HG02870 (cell line): ENCODE measurements around the gene LRRC37B.
A peak's percentile ranks its signal among the peaks of the same experiment; 100 is the strongest.
"Not testable (repeated sequence)": the region's sequence is repeated elsewhere in the genome, so short reads cannot be mapped to it uniquely, and the experiment has no call there.

ENCODE experiments used
- ATAC-seq: cut with Tn5 transposase; IDR thresholded peaks from one replicate; pipeline ENCODE4 v1.9.1; 2021; ENCODE audit warnings: mild to moderate bottlenecking, moderate library complexity; ENCODE audit not compliant: unreplicated experiment

The LRRC37B gene

DNA sequence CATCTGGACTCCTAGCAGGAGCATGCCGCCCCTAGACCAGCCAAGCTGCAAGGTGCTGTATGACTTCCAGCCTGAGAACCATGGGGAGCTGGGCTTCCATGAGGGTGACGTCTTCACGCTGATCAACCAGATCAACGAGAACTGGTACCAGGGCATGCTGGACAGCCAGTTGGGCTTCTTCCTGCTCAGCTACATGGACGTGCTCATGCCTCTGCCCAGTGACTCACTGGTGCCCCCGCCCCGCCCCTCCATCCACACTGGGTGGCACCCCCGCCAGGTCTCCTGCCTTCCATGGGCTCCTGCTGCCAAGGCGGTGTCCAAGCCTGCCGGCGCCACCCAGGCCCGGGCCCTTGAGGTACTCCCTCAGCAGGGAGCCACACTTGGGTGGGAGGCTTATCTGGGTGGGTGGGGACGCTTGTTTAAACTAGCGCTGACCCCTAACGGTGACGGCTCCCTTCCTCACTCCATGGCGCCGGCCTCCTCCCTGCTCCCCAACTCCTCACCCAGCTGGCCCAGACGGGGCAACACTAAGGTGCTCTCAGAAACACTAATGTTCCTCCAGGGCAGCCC lies 34.2 kb downstream of the LRRC37B start:
- ATAC-seq, result not testable (repeated sequence)

DNA sequence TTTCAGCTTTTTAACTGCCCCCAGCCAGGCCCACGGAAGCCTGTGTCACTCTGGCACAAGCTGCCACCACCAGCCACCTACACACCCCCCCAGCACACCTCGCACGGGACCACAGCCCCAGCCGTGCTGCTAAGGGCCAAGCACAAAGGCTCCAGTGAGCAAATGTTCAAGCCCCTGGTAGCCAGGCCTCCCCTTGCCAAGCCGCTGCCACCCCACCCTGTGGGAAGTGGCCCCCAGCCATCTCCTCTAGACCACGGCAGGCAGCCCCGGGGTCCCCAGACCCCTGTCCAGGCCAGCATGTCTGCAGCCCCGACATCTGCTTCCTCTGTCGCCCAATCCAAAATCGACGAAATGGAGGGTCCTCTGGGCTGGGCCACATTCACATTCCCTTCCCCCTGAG lies 35.1 kb downstream of the LRRC37B start:
- not testable (repeated sequence) for ATAC-seq

DNA sequence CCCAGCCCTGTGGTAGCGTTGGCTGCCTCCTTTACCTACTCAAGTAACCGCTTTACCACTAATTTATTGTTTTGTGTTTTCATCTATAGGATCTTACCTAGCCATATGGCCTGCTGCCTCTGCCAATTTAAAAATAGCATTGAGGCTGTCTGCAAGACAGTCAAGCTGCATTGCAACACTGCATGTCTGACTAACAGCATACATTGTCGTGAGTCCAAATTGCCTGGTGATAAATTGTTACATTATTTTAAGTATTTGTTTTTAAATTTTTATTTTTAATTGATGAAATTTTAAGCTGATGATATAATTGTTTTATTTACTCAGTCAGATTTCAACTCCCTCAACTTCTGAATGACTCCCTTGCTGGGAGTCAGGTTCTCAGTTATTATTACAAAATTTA lies 38.4 kb downstream of the LRRC37B start:
- not testable (repeated sequence) for ATAC-seq

DNA sequence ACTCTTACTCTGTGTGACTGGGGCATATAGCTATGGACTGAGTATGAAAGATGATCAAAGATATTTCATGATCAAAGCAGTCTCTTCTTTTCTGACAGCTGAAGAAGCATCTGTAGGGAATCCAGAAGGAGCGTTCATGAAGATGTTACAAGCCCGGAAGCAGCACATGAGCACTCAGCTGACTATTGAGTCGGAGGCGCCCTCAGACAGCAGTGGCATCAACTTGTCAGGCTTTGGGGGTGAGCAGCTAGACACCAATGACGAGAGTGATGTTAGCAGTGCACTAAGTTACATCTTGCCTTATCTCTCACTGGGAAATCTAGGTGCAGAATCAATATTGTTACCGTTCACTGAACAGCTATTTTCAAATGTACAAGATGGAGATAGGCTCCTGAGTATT lies 40.5 kb downstream of the LRRC37B start:
- not testable (repeated sequence) for ATAC-seq

DNA sequence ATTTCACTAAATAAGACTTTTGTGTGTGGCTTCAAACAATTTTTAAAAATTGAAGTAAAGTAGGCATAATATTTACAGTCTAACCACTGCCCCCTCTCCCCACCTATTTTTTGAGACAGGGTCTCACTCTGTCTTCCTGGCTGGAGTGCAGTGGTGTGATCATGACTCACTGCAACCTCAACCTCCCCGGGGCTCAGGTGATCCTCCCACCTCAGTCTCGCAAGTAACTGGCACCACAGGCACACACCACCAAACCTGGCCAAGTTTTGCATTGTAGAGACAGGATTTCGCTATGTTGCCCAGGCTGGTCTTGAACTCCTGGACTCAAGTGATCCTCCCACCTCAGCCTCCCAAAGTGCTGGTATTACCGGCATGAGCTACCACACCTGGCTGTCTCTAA lies 47.8 kb downstream of the LRRC37B start:
- ATAC-seq, result not testable (repeated sequence)

DNA sequence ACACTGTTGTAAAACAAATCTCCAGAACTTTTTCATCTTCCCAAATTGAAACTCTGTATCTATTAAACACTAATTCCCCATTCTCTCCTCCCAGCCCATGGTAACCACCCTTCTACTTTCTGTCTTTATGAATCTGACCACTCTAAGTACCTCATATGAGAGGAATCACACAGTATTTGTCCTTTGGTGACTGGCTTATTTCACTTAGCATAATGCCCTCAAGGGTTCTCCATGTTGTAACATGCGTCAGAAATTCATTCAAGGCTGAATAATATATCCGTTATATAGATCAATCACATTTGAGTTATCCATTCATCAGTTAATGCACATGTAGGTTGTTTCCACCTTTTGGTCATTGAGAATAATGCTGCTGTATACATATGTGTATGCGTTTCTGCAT lies 48.2 kb downstream of the LRRC37B start:
- ATAC-seq, result not testable (repeated sequence)

DNA sequence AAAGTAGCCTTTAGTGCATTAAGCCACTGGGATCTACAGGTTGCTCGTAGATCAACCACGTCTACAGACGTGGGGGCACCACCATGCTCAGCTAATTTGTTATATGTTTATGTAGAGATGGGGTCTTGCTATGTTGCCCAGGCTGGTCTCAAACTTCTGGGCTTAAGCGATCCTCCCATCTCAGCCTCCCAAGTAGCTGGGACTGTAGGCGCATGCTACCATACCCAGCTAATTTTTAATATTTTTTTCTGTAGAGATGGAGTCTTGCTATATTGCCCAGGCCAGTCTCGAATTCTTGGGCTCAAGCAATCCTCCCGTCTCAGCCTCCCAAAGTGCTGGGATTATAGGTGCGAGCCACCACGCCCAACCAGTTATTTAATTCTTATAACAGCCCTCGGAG lies 49.3 kb downstream of the LRRC37B start:
- ATAC-seq, result not testable (repeated sequence)

DNA sequence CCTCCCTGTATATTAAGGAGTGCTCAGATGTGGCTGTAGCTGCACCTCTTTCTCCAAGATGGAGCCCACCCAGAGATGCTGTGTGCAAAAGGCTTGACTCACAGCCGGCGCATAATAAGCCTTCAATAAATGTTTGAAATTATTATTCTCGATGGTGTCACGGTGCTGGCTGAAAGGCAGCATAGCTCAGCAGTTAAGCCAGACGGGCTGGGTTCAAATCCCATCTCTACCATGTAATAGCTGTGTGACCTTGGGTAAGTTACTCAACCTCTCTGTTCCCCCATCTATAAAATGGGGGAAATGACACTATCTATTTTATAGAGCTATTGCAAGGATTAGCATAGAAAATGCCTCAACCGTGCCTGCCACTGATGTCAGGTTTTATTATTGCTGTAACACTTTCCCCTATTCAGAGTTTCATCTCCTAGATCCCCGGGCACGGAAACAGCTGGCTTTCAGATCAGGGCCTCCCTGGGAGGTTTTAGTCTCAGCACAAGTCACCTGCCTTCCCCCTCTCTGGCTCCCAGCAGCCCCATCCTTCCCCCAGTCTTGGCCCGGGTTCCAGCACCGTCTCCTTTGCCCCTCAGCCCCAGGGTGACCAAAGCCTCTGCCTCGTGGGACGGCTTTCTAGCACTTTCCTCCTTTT lies 50.4 kb downstream of the LRRC37B start:
- ATAC-seq, result not testable (repeated sequence)

DNA sequence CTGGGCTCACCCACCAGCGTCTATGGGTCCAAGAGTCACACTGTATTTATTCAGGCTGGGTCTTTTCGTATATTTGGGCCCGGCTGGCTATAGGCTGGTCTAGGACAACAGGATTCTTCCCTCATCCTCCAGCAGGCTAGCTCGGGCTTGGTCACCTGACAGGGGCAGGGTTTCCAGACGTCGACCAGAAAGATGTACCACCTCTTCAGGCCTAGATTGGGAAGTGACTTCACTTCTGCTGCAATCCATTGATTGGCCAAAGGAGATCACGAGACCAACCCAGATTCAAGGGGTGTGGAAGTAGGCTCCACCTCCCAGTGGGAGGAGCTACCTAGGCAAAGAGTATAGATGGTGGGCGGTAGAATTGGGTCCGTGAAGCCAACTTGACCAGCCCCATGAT lies 53.5 kb downstream of the LRRC37B start:
- ATAC-seq, result not testable (repeated sequence)

DNA sequence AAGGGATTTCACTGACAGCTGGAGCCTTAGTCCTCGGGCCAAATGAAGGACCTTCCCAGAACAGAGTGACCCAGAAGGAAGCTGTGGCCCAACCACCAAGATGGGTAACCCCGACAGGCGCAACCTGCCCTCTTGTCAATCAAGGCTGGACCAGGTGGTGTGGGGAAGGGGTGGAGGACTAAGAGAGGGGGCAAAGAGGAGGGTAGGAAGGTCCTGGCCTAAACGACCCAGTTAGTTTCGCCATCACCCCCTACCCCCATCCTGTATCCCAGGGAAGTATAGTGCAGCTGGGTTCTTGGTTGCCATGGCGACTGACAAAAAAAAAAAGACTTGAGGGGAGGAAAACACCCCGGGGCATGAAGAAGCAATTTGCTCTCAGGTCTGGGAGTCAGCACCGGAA lies 54.7 kb downstream of the LRRC37B start:
- not testable (repeated sequence) for ATAC-seq

DNA sequence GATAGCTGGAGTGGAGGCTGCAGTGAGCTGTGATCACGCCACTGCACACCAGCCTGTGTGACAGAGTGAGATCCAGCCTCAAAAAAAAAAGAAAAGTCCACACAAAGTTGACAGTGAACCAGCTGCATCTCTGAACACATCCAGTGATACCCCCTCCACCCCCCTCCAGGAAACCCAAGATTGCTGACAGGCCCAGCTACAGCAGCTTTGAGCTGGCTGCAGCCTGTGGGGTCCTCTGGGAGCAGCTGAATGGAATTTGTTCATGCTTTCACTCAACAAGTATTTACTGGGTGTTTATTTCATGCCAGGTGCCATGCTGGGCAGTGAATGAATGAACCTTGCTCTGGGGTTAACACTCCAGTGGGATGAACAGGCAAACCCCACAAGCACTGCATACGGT lies 56.9 kb downstream of the LRRC37B start:
- ATAC-seq, result not testable (repeated sequence)

DNA sequence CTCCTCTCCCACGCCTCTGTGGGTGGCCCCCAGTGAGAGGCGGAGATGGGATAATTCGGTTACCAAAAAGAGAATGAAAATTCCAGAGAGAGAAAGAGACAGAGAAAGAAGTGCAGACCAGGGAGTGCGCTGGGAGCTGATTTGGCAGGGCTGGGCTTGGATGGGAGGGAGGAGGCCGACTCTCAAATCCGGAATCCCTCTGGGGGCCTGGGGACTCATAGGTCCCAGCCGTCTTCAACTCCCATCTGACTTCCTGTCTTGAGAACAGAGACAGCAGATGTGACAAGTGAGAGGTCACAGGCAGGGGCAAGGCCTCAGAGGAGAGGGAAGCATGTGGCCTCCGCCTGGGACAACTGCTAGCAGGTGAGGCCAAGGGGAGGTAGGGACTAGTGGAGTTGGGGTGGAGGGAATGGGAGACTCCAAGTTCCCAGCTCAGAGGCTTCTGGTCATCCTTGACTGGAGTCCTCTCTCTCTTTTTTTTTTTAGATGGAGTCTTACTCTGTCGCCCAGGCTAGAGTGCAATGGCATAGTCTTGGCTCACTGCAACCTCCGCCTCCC lies 59.0 kb downstream of the LRRC37B start:
- not testable (repeated sequence) for ATAC-seq

DNA sequence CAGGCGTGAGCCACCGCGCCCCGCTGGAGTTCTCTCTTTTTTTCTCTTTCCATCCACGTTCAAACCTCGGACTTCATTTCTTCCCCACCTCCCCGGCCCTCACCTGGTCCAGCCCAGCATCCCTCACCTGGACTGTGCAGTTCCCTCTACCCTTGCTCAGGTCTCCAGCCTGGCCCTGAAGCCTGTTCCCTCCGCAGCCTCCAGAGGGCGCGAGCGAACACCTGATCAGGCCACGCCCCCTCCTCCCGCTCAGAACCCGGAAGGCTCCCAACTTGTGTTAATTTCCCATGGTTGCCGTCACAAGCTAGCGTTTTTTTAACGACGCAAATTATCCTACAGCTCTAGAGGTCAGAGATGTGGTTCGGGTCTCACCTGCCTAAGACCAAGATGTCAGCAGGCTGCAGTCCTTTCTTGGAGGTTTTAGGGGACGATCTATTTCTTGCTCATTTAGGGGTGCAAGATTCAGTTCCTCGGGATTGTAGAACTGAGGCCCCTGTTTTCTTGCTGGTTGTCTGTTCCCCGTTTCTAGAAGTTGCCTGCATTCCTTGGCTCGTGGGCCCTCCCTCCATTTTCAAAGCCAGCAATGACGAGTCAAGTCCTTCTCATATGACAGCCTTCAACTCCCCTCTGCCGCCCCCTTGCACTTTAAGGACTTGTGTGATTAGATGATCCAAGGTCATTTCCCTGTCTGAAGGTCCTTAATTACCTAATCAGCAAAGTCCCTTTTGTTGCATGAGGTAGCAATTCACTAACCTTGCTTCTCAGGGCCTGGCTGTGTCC lies 59.9 kb downstream of the LRRC37B start:
- not testable (repeated sequence) for ATAC-seq

DNA sequence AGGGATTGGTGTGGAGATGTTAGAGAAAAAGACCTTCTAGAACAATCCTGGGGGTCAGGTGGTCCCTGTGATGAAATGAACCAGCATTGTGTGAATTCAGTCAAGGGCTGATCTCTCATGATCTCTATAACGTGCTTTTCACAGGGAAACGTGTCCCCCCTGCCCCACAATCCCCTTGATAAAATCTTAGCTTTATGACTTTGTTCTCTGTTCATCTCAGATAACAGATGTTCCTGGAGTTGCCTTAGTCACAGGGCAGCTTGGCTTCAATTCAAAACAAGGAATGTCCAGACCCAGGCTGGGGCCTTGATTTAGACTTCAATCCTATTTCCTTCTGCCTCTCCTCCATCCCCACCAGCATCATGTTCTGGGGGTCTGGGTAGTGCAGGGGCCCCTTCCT lies 61.9 kb downstream of the LRRC37B start:
- ATAC-seq, result not testable (repeated sequence)

DNA sequence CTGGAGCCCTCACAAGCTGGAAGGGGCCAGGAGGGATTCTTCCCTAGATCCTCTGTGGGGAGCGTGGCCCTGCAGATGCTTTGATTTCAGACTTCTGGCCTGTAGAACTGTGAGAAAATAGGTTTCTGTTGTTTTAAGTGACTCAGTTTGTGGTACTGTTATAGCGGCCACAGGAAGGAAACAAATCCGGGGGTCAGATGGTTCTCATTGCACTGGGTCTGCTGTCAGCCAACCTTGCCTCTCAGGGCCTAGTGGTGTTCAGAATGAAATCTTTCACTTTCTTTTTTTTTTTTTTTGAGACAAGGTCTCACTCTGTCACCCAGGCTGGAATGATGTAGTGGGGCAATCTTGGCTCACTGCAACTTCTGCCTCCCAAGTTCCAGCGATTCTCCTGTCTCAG lies 64.8 kb downstream of the LRRC37B start:
- peak; percentile 90 for ATAC-seq

DNA sequence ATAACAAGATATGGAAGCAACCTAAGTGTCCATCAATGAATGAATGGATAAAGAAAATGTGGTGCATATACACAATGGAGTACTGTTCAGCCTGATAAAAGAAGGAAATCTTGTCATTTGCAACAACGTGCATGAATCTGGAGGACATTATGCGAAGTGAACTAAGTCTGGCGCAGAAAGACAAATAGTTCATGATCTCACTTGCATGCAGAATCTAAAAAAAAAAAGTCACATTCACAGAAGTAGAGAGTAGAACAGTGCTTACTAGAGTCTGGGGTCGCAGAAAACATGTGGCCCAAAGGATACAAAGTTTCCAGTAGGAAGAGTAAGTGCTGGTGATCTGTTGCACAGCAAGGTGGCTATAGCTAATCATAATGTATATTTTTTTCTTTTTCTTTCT lies 65.9 kb downstream of the LRRC37B start:
- ATAC-seq, result not testable (repeated sequence)

DNA sequence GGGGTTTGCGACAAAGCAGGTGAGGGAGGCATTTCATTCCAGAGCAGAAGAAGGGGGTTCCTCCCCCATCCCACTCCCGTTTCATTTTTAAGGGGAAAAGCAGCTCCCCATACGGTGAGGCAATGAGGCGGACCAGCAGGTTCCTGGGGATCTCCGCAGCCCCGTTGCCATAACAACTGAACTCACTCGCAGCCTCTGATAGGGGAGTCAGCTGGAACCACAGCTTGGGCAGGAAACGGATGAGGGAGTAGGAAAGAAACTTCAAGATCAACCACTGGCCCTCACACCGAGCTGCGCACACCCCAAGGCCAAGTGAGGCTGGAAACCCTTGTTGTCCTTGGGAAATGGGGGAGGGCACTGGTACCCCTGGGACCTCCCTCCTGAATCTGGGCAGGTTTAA lies 72.6 kb downstream of the LRRC37B start:
- ATAC-seq, result peak; percentile 87

DNA sequence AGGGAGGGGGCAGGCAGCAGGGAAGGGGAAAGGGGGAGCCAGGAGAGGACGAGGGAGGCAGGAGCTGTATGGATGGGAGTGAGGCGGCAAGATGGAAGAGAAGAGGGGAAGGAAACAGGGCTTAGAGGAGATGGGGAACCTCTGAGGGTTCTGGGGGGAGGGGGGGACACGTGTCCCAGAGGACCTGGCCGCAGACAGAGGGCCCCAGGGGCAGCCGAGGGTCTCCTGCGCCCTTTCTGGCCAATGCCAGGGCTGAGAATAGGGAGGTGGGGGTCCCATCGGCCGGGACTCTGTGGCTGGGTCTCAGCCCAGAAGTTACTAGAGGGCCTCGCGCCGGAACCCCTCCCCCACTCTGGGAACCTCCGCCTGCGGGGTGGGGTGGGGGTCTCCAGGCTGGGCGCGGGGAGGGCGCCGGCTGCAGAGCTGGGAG lies 76.4 kb downstream of the LRRC37B start:
- not testable (repeated sequence) for ATAC-seq

DNA sequence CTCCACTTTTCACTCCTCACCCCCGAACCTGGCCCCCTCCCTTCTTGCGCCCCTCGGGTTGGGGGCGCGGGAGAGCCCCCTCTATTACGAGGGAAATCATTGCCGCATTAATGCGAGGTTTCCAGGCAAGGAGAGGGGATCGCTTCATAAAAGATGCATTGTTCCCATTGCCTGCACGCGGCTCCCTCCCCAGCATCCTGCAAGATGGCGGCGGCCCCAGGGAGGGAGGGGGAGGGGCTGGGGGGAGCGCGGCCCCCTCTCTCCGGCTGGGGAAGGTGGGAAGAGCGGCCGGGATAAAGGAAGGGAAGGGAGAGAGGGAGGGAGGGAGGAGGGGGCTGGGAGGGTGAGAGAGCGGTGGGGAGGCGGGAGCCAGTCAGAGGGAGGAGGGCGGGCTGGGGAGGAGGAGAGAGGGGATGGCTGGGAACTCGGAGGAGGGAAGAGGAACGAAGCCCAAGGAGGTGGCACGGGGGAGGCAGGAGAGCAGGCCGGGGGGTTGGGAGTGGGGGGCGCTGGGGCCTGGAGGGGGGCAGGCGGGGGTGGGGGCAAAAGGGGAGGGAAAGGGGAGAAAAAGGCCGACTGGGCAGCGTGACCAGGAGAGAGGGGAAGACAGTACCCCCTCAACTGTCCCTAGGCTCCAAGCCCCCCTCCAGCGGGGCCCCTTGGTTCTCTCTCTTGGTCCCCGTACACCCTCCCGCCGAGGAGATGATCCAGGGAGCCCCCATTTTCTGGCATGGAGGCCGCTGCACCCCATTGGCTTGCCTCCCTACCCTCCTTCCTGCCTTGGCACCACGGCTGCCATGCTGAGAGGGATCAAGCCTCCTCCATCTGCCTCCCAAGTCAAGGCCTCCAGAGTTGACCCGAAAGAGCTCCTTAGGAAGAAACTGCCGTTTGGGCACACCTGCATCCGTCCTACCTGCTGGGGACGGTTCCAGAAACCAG lies 77.1 kb downstream of the LRRC37B start:
- not testable (repeated sequence) for ATAC-seq
